ENCODE data around the gene SLC25A21. TPM values are rescaled to one million over a fixed set of nuclear protein-coding genes. Genes with fewer than 3 reads are reported as not detected.

Gene SLC25A21
- total and polyA plus RNA-seq, 2 donors (not counting 1 experiment from before 2014, with no cell fraction given), result 0.50 to 0.62 TPM

DNA sequence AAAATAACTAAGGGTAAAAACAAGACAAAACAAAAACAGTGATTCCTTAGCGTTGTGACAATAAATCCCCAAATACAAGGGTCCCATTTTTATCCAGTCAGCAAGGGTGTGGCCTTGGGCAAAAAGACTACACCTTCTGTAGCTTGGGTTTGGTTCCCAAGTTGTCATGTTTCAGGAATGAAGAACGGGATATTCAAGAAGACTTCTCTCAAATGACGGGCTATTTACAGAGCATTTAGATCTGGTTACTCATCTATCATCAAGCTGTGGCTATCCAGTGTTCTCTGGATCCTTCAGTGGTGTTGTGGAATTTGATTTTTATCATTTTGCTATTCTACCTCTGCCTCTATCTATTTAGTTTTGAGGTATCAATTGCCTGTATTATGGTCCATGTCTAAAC lies 219.7 kb downstream of the SLC25A21 start:
- H3K4me3 ChIP-seq (replicated peaks in 1 of 4; ENCODE audit: control extremely low read depth in 1 of 4, insufficient read depth in 1 of 4, low read depth in 3 of 4, low read length in 4 of 4), result no peak overlapping the region
- H3K36me3 ChIP-seq (ENCODE audit: control insufficient read depth, insufficient read depth, low read length), result no peaks in the 10 kb centered on the region
- no peaks in the 10 kb centered on the region for H3K4me1 ChIP-seq (ENCODE audit: control insufficient read depth, extremely low read depth, insufficient read depth, low read length)
- no peaks in the 10 kb centered on the region for H3K79me2 ChIP-seq (ENCODE audit: control insufficient read depth, insufficient read depth, low read length)
- no peak overlapping the region for H3K9ac ChIP-seq (ENCODE audit: insufficient read depth, low read length)
- no peaks in the 10 kb centered on the region for H4K20me1 ChIP-seq (ENCODE audit: control insufficient read depth, extremely low read depth, insufficient read depth, low read length)
- no peak overlapping the region for H3K4me2 ChIP-seq (ENCODE audit: extremely low read depth, insufficient read depth, low read length)
- H3K9me3 ChIP-seq (ENCODE audit: control insufficient read depth, insufficient read depth, low read depth, low read length), result no peaks in the 10 kb centered on the region
- DNase-seq (ENCODE audit: low read depth in 2 of 2), result peak in 1 of 2 donors; percentile 84
- no peak overlapping the region for H3K27ac ChIP-seq (ENCODE audit: insufficient read depth, low read length)
- no peak overlapping the region for H2AFZ ChIP-seq (ENCODE audit: low read length)
- TF ChIP-seq EZH2 (IDR thresholded peaks at IDR 0.05; ENCODE audit: low read length, missing control alignments), result no peak
- TF ChIP-seq, protein P1, sequence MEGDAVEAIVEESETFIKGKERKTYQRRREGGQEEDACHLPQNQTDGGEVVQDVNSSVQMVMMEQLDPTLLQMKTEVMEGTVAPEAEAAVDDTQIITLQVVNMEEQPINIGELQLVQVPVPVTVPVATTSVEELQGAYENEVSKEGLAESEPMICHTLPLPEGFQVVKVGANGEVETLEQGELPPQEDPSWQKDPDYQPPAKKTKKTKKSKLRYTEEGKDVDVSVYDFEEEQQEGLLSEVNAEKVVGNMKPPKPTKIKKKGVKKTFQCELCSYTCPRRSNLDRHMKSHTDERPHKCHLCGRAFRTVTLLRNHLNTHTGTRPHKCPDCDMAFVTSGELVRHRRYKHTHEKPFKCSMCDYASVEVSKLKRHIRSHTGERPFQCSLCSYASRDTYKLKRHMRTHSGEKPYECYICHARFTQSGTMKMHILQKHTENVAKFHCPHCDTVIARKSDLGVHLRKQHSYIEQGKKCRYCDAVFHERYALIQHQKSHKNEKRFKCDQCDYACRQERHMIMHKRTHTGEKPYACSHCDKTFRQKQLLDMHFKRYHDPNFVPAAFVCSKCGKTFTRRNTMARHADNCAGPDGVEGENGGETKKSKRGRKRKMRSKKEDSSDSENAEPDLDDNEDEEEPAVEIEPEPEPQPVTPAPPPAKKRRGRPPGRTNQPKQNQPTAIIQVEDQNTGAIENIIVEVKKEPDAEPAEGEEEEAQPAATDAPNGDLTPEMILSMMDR (conservative IDR thresholded peaks at IDR 0.05 in 1 of 2, IDR thresholded peaks at IDR 0.05 in 1 of 2; ENCODE audit: low read depth in 1 of 2, low read length in 2 of 2), result no peak
- no peaks in the 10 kb centered on the region for H3K27me3 ChIP-seq (ENCODE audit: control insufficient read depth, insufficient read depth, low read length)

DNA sequence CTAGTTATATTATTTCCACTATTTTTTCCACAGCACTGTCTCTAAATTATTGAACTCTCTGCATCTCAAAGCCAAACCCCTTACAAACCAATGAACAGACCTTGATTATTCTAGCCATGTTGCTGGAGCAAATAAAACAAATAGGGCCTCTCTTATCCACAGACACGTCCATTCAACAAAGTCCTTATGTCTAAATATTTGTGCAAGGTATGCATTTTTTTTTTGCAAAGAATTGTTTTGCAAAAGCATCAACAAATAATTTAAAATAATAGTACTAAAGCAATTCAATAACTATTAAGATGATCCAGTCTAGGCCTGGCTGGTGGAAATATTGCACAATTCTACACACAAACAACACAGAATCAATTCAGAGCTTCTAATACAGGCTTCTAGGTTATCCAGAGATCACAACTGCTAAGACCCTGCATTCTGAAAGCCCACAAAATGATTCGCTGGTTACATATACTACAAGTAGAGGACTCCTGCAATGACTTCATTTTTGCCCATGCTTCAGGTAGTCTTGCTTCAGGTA lies 221.0 kb downstream of the SLC25A21 start:
- Histone ChIP-seq H3K4me3 (replicated peaks in 1 of 4; ENCODE audit: control extremely low read depth in 1 of 4, insufficient read depth in 1 of 4, low read depth in 3 of 4, low read length in 4 of 4) (no peak overlapping the region), H3K9me3 (ENCODE audit: control insufficient read depth, insufficient read depth, low read depth, low read length) (no peaks in the 10 kb centered on the region), H3K9ac (ENCODE audit: insufficient read depth, low read length) (no peak overlapping the region), H3K4me2 (ENCODE audit: extremely low read depth, insufficient read depth, low read length) (no peak overlapping the region), H3K27ac (ENCODE audit: insufficient read depth, low read length) (no peak overlapping the region), H2AFZ (ENCODE audit: low read length) (no peak overlapping the region), H3K79me2 (ENCODE audit: control insufficient read depth, insufficient read depth, low read length) (no peaks in the 10 kb centered on the region), H3K27me3 (ENCODE audit: control insufficient read depth, insufficient read depth, low read length) (no peaks in the 10 kb centered on the region), H3K36me3 (ENCODE audit: control insufficient read depth, insufficient read depth, low read length) (no peaks in the 10 kb centered on the region), H4K20me1 (ENCODE audit: control insufficient read depth, extremely low read depth, insufficient read depth, low read length) (no peaks in the 10 kb centered on the region), H3K4me1 (ENCODE audit: control insufficient read depth, extremely low read depth, insufficient read depth, low read length) (no peaks in the 10 kb centered on the region)
- TF ChIP-seq, protein P1 (conservative IDR thresholded peaks at IDR 0.05 in 1 of 2, IDR thresholded peaks at IDR 0.05 in 1 of 2; ENCODE audit: low read depth in 1 of 2, low read length in 2 of 2), result no peak
- no peak for TF ChIP-seq EZH2 (IDR thresholded peaks at IDR 0.05; ENCODE audit: low read length, missing control alignments)
- no peak for DNase-seq (ENCODE audit: low read depth in 2 of 2)

DNA sequence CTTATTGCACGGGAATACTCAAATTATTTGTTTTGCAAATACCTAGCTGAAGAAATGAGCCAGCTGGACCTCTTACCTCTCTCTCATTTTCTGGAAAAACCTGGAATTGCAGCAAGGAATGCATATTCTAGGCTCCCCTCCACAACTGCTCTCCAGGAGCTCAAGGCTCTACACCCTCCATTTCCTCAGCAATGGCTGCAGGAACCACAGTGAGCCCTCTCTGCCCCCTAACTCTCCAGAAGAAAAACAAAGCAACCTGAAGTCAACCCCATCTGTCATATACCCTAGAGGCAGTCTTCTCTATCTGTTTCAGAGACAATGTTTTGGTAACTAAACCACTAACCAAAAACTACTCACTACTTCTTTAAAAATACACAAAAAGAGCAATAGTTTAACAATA lies 221.6 kb downstream of the SLC25A21 start:
- Histone ChIP-seq H3K4me2 (ENCODE audit: extremely low read depth, insufficient read depth, low read length) (no peak overlapping the region), H3K4me3 (replicated peaks in 1 of 4; ENCODE audit: control extremely low read depth in 1 of 4, insufficient read depth in 1 of 4, low read depth in 3 of 4, low read length in 4 of 4) (no peak overlapping the region), H3K27me3 (ENCODE audit: control insufficient read depth, insufficient read depth, low read length) (no peaks in the 10 kb centered on the region), H2AFZ (ENCODE audit: low read length) (no peak overlapping the region), H3K9me3 (ENCODE audit: control insufficient read depth, insufficient read depth, low read depth, low read length) (no peaks in the 10 kb centered on the region), H3K4me1 (ENCODE audit: control insufficient read depth, extremely low read depth, insufficient read depth, low read length) (no peaks in the 10 kb centered on the region), H3K27ac (ENCODE audit: insufficient read depth, low read length) (no peak overlapping the region), H3K36me3 (ENCODE audit: control insufficient read depth, insufficient read depth, low read length) (no peaks in the 10 kb centered on the region), H3K9ac (ENCODE audit: insufficient read depth, low read length) (no peak overlapping the region), H4K20me1 (ENCODE audit: control insufficient read depth, extremely low read depth, insufficient read depth, low read length) (no peaks in the 10 kb centered on the region), H3K79me2 (ENCODE audit: control insufficient read depth, insufficient read depth, low read length) (no peaks in the 10 kb centered on the region)
- no peak for DNase-seq (ENCODE audit: low read depth in 2 of 2)
- no peak for TF ChIP-seq EZH2 (IDR thresholded peaks at IDR 0.05; ENCODE audit: low read length, missing control alignments)
- TF ChIP-seq, protein P1 (conservative IDR thresholded peaks at IDR 0.05 in 1 of 2, IDR thresholded peaks at IDR 0.05 in 1 of 2; ENCODE audit: low read depth in 1 of 2, low read length in 2 of 2), result no peak
